NCI-H2107 (cell line): ENCODE results near the gene LAMTOR2.
"Not testable (repeated sequence)": the region's sequence is repeated elsewhere in the genome, so short reads cannot be mapped to it uniquely, and the experiment has no call there.

Experiments used
- DNase-seq: peaks from one replicate; lab custom pipeline; 2025; lab: John Stamatoyannopoulos, UW

LAMTOR2 gene

GRCh38 chr1:156052862-156053767, 1.5 kb upstream of the LAMTOR2 start:
- no peak for DNase-seq

DNA sequence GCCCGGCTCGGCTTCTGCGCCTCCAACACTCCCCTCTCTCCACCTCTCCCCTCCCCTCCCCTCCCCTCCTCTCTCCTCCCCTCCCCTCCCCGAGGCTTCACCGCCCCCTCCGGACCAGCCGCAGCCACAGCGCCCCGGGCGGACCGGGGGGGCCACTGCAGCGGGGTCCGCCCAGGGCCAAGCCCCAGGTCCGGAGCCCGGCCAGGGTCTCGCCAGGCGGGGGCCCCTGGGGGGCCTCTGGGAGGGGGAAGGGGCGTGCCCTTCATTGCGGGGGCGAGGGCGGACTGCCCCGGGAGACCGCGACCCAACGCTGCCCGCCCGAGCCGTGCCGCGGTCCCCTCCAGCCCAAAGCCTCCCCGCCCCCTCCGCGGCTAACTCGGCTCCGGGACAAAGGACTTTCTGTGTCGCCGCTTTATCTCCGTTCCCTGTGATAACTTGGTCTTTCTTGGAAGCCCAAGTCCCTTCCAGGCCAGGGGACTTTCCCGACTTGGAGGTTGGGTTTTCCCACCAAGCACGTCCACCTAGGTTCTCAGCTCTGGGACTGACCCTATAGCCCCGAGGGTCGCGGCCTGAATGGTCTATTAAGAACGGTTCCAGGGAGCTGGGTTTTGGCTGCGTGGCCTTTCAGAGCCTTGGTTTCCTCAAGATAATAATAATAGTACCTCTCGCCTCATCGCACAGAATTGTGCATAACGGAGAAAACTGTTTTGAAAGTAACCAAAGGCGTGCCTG, 648 bp upstream of the LAMTOR2 start, which contains the start of gene UBQLN4:
Gene UBQLN4, minus strand, starts transcription at position 31 of the 732 bp plus-strand sequence. CDS start 97 bp downstream, outside the sequence.
- peak; percentile 76 for DNase-seq

DNA sequence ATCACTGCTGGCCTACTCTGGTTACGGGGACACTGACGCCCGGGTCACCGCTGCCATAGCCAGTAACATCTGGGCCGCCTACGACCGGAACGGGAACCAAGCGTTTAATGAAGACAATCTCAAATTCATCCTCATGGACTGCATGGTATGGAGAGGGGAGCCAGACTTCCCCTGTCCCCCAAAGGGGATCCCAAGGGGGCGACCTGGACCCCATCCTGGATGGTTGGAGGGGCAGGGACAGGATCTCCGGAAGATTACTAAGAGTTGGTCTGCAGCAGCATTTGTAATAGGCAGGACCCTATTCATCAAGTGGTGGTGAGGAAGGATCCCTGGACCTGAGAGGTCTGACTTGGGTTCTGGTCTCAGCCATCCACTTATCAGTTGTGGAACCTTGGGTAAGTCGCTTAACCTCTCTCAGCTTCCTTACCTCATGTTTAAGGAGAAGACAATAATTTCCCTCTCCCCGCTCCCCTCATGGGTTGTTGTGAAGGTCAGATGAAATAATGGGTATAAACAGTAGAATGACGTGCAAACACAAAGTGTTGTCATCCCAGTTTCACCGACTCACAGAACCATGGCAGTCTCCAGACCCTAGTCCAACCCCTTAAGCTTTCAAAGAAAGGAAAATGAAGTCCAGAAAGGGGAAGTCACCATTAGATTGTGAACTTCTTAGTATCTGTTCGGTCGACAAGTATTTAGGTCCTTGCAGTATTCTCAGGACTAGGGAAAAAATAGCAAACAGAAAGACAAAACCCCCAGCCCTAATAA, 883 bp downstream of the LAMTOR2 start:
- no peak for DNase-seq

GRCh38 chr1:156056326-156056849, 1.8 kb downstream of the LAMTOR2 start:
- DNase-seq, result no peak

- peak; percentile 67 for DNase-seq
Measured at GRCh38 chr1:156060937-156061636, 6.5 kb downstream of the LAMTOR2 start, which contains the start of gene RAB25. Gene RAB25 (plus strand): TSS chr1:156061160. CDS start chr1:156061401, 241 bp downstream.

GRCh38 chr1:156062189-156062588, 7.6 kb downstream of the LAMTOR2 start:
- DNase-seq, result no peak

- DNase-seq, result no peak
Measured at GRCh38 chr1:156063997-156064285, 9.4 kb downstream of the LAMTOR2 start.

- no peak for DNase-seq
Measured at GRCh38 chr1:156064615-156065014, 10.0 kb downstream of the LAMTOR2 start.

GRCh38 chr1:156065212-156065611, 10.6 kb downstream of the LAMTOR2 start:
- DNase-seq, result no peak

DNA sequence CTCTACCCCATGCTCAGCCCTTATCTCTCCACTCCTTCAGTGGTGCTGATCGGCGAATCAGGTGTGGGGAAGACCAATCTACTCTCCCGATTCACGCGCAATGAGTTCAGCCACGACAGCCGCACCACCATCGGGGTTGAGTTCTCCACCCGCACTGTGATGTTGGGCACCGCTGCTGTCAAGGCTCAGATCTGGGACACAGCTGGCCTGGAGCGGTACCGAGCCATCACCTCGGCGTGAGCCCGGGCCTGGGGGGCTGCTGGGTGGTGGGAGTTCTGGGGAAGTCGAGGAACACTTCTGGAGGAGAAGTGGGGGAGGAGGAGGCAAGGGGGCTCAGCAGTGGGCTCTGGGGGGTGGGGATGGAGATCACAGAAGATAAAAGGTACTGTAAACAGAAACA, 11.3 kb downstream of the LAMTOR2 start:
- no peak for DNase-seq

DNA sequence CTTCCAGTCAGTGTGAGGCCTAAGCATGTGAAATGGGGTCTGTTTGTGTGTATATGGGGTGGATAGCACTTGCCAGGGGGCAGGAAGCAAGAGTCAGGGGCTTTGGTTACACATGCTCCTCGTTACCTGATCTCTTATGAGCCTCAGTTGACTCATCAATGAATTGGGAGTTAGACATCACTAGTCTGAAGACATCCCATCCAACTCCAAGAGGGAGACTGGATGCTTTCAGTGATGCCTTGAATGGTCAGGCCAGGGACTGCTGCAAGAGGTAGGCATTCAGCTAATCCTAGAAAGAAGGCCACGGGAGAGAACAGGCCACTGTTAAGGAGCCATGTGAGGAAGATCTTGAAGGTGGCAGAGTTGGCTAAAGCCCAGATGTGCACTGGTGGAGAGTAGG, 12.7 kb downstream of the LAMTOR2 start:
- no peak for DNase-seq

GRCh38 chr1:156069490-156070455, 15.2 kb downstream of the LAMTOR2 start:
- DNase-seq, result no peak

GRCh38 chr1:156070548-156070947, 16.0 kb downstream of the LAMTOR2 start:
- DNase-seq, result no peak

DNA sequence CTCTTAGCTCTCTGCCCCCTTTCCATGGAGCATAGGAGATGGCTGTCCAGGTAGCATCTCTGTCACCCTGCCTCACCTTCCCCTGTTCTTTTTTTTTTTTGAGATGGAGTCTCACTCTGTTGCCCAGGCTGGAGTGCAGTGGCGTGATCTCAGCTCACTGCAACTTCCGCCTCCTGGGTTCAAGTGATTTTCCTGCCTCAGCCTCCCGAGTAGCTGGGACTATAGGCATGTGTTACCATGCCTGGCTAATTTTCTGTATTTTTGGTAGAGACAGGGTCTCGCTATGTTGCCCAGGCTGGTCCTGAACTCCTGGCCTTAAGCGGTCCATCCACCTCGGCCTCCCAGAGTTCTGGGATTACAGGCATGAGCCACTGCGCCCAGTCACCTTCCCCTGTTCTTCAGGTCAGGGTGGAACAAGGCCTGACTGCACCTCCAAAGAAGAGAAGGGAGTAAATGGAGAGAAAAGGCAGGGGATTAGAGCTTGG, 16.8 kb downstream of the LAMTOR2 start:
- not testable (repeated sequence) for DNase-seq

- no peak for DNase-seq
Measured at GRCh38 chr1:156072251-156072650, 17.7 kb downstream of the LAMTOR2 start.

DNA sequence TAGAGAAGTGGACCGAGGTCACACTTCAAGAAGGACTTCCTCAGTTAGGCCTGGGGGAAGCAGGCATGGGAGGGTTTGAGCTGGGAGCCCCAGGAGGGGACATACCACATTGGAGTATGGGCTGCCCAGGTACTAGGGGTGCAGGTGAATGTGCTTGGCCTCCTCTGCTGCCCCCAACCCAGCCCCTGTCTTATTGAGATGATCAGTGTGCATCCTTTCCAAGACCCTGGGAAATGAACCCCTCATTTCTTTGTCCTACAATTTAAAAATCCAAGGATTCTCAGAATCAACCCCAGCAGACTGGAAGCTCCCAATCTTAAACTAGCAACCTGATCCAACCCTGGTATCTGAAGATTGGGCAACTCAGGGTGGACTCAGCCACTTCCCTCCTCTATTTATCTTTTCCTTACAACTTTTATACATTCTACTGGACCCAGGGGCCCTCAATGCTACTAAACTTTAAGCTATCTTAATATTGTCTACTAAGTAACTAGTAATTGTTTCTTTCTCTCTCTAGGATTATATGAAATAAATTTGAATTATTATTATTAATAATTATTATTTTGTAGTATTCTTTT, 18.6 kb downstream of the LAMTOR2 start:
- DNase-seq, result no peak

DNA sequence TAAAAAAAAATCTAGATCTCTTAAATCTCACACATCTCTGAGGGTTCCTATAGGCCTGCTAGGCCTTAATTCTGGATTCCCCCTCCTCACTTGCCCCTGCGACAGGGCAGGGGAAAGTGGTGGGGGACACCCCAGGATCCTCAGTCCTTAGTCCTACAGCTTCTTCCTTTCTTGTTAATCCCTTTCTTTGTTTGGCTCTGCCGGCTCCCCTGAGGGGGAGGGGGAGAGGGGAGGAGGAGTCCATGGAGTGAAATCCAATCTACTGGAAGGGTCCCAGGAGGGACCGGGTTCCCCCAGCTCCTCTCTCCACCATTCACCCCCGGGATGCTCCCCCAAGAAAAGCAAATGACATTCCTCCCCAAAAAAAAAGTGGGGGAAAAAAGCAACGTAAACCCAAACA, 19.2 kb downstream of the LAMTOR2 start:
- no peak for DNase-seq

DNA sequence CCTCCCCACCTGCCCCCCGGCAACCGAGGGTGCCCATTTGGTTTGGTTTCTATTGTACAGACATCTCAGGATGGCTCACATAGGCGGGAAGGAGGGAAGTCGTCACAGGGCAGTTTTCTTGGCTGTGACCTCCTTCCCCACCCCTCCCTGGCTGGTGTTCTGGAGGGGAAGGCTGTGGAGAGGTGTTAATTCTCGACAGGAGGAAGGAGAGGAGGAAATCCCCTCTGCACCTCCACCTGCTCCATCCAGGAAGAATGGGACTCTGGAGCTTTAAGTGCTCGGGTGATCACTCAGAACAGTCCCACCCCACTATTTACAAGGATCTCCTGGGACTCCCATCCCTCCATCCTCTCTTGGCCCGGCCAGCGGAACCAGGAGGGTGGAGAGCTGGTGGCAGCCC, 20.1 kb downstream of the LAMTOR2 start:
- DNase-seq, result no peak

DNA sequence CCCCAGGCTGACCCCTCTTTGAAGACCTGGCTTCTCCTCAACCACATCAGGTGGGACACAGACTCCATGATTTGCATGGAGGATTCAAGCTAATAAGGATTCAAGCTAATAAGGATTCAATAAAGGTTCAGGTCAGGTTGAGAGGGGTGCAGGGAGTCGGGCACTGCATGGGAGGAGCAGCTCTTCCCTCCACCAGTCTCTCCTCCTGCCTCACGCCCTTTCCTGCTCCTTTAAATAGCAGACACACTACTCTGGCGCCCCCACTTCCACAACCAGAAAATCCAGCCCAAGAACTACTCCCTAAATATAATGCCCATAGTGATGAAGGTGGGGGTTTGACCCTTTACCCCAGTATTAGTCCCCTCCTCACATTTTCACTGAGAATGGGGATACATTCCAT, 20.6 kb downstream of the LAMTOR2 start:
- no peak for DNase-seq

- DNase-seq, result no peak
Measured at GRCh38 chr1:156075775-156076204, 21.2 kb downstream of the LAMTOR2 start.
